ENCODE data around the gene CDK5RAP2.
"Not testable (repeated sequence)": the region's sequence is repeated elsewhere in the genome, so short reads cannot be mapped to it uniquely, and the experiment has no call there.

CDK5RAP2 gene

GRCh38 chr9:120580051-120580896, at the start of gene CDK5RAP2:
Gene CDK5RAP2, minus strand, starts transcription at chr9:120580167. Its CDS starts 189 bp downstream, at chr9:120579978.
- peak; percentile 97 for DNase-seq

GRCh38 chr9:120628925-120629497, 49.0 kb upstream of the CDK5RAP2 start:
- not testable (repeated sequence) for DNase-seq

GRCh38 chr9:120628207-120628924, 48.4 kb upstream of the CDK5RAP2 start:
- no peak for DNase-seq

DNA sequence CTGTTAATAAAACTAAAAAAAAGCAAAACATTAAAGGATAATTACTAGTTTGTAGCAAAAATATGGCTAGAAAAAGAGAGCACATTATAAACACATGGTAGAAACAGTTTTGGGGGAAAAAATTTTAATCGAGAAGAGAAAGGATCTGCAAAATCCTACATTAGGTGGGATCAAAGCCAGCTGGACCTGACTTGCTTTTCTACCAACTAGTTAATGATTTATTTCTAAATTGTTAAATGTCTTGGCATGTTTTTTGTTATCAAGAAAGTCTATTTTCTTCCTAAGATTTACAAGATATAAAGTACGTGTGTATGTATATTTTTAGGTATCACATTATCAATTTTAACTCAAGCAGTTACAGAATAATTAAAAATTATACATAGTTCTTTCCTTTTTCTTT, 47.1 kb upstream of the CDK5RAP2 start:
- DNase-seq = no peak

- no peak for DNase-seq
Measured at GRCh38 chr9:120626512-120626911, 46.5 kb upstream of the CDK5RAP2 start.

DNA sequence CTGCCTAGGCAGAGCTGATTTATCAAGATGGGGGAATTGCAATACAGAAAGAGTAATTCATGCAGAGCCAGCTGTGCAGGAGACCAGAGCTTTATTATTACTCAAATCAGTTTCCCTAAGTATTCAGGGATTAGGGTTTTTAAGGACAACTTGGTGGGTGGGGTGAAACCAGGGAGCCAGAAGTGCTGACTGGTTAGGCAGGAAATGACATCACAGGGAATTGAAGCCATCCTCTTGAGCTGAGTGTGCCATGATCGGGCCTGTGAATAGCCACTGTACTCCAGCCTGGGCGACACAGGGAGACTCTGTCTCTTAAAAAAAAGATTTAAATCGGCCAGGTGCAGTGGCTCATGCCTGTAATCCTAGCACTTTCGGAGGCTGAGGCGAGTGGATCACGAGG, 45.3 kb upstream of the CDK5RAP2 start:
- DNase-seq = no peak

GRCh38 chr9:120622790-120623189, 42.8 kb upstream of the CDK5RAP2 start:
- no peak for DNase-seq

DNA sequence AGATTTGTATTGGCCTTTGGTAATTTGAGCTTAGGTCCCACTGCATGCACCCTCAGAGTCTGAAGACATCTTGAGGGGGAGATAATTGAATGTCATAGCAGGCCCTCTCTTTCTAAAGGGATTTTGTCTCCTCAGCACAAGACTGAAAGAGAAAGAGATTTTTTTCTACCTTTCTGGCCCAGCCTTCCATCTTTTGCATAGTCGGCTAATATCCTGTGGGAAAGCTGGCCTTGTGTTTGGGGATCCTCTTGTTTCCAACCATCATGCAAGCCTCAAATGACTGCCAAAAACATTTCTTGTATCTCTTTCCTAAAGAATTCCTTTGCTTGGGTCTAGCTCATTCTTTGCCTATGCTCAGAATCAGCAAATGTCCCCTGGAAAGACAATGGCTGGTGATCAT, 42.0 kb upstream of the CDK5RAP2 start:
- DNase-seq = no peak

DNA sequence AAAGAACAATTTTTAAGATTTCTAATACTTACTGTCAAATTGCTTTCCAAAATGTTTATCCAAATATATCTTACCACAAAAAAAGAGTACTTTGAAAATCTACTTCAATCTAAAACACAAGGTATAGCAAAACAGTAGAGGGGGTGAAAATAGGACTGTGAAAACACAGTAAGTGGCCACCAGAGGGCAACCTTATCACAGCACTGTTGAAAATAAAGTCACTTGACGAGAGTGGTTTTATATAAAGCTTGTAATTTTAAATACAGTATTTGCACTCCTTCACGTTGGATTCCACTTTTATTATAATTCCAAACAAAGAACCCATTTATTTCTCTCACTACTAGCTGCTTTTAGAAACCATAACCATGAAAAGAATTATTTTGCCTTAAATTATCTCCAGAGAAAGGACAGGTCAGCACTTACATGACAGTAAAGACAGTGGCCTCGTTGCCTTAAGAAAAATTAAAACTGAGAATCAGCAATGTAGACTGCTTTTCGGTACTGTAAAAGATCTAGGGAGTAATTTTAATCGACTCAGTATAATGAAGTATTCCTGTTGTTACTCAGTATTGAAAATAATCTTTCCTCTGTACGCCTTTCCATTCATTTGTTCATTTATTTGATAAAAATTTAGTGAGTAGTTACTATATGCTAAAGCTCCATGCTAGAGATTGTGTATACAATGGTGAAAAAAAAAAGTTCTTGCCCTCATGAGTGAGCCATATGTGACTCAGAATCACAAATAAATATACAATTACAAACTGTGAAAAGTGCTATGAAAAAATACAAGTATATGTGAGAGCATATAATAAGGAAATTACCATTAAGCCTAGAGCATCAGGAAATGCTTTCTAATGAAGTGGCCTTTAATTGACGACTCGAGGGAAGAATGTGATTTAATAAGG, 40.0 kb upstream of the CDK5RAP2 start:
- DNase-seq = peak; percentile 67

DNA sequence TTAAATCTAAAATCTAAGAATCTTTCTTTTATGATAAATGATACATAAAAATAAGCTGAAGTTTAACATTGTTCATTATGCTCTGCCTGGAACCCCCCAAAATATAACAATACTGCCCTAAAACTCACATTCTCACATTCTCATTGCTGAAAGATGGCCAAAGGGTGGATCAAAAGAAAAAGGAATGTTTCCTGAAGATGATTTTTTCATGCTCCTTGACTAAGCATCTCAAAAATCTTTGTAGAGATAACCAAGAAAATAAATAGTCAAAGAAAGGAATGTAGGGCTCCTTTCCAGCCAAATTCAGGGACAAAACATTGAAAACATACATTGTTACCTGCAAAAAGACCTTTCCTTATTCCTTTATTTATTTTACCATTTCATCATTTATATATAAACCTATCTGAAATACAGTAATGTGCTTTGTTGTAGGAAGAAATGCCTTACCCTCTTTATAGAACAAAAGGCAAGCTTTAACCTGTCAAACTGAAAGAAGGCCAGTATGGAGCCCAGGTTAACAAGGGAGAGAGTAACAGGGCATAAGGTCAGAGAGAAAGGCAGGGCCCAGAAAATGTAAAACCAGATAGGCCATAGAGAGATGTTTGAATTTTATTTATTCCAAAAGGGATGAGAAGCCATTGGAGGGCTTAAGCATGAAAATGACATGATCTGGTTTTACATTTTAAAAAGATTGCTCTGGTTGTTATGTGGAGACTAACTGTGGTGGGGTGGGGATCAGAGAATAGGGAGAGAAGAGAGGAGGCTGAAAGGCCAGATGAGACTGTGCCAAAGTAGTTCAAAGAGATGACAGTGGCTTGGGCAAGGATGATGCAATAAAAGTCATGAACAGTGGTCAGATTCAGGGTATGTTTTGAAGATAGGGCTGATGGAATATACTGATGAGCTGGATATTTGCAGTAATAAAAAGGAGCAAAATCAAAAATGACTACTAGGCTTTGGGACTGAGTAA, 37.3 kb upstream of the CDK5RAP2 start:
- peak; percentile 4 for DNase-seq

GRCh38 chr9:120612218-120612617, 32.3 kb upstream of the CDK5RAP2 start:
- no peak for DNase-seq

- no peak for DNase-seq
Measured at GRCh38 chr9:120611690-120612068, 31.7 kb upstream of the CDK5RAP2 start.

DNA sequence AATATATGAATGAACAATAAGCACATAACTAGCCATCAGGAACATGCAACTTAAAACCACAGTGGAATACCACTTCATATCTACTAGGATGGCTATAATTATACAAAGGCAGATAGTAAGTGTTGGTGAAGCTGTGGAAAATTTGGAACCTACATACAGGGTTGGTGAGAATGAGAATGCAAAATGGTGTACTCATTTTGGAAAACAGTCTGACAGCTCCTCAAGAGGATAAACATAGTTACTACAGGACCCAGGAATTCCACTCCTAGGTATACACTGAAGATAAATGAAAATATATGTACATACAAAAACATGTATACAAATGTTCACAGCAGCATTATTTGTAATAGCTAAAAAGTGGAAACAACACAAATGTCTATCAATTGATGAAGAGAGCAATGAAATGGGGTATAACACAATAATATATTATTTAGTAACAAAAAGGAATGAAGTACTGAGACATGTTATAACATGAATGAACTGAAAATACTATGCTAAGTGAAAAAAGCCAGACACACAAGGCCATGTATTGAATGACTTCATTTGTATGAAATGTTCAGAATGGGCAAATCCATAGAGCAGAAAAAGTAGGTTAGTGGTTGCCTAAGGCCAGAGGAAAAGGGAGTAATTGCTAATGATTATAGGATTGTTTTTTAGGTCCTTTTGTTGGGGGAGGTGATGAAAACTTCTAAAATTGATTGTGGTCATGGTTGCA, 31.2 kb upstream of the CDK5RAP2 start:
- peak; percentile 4 for DNase-seq

DNA sequence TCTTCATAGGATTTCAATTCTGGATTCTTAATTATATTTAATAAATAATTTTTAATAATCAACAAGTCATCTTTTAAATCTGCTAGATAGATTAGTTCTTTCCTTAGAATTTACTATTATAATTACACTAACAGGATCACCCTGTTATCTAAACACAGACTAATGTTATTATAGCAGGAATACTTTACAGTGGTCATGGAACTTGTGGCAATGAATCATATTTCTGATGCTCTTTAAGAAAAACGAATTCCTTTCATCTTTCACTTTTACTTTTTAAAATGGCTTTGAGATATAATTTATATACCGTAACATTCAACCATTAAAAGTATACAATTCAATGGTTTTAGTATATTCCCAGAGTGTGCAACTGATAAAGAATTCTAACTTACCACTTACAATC, 29.7 kb upstream of the CDK5RAP2 start:
- DNase-seq = no peak

DNA sequence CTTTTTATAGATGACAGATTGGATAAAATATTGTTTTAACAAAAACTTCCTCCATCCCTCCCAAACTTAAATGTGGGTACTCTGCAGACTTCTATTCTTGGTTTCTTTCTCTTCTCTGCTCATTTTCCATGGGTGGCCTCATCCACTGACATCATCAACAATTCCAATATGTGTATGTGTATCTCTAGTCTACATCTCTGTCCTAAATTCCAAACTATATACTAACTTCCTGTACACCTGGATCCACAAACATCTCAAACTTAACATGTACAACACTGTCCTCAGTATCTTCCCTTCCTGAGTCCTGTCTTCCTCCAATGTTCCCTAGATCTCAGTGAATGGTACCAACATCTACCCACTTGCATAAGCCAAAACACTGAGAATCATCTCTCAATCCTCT, 28.5 kb upstream of the CDK5RAP2 start:
- DNase-seq = no peak

DNA sequence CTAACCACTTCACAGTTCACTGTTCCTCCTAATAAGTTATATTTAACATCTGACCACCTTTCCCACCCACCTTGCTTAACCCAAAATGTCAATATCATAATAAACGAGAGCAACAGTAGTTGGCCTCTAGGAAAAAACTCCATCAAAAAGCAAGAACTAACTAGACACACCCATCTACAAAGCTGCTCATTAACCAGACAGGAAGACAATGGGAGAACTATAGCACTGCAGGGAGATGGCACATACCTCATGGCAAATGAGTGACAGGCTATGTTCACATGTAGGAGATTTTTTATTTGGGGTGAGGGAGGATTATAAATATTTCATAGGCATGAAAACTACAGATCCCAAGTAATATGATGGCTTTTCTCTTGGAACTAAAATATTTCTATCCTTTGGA, 23.6 kb upstream of the CDK5RAP2 start:
- DNase-seq = no peak

GRCh38 chr9:120603010-120603409, 23.0 kb upstream of the CDK5RAP2 start:
- DNase-seq = no peak

DNA sequence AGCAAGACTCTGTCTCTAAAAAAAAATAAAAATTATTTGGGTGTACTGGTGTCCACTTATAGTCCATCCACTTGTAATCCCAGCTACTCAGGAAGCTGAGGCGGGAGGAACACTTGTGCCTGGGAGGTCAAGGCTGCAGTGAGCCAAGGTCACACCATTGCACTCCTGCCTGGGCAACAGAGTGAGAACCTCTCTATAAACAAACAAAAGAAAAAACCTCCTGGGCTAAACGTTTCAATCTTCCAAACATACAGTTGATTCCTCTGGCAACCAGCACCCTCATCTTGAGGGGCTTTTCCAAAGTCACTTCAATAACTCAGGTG, 13.9 kb upstream of the CDK5RAP2 start:
- DNase-seq = no peak

GRCh38 chr9:120593250-120593954, 13.4 kb upstream of the CDK5RAP2 start:
- DNase-seq = no peak

DNA sequence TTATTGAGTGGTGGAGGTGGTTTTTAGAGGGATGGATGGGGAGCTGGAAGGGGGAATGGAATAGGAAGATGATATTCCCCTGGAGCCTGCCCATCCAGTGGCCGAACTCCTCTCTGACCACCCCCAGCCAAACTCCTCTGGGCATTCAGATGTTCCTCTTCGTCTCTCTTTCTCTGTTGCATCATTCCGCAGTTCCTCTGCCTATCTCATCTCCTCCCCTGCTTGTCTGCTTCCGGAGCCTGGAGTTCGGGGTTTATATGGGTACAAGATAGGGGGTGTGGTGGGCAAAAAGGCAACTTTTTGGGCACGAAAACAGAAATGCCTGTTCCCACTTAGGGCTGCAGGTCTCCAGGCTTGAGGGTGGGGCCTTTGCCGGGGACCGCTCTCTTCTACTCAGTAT, 12.2 kb upstream of the CDK5RAP2 start:
- DNase-seq = no peak

All from activated CD4-positive, alpha-beta T cell treated with anti-CD3 and anti-CD28 coated beads, Interleukin-10, Interleukin-2, amounts not matched to agents 100 ng/mL and 50 ng/mL, durations not matched to agents 16 hours and 8 hours (primary cell).